Stomach (tissue), 4 donors: Measurements from ENCODE around the gene RAB31.

Experiments used
- POLR2AphosphoS5 ChIP-seq, 3 donors: sonication (generic); formaldehyde crosslinking; IDR thresholded peaks; one replicate each; pipeline ENCODE4 v1.6.1; 2016; ENCODE audit warnings: antibody characterized with exemption in 3 of 3
- TF ChIP-seq, protein P1 (sequence below), 7 experiments: fragments of 450-650 bp in 4 of 7; fragments of 200-600 bp in 3 of 7; sonication (generic) in 3 of 7; IDR thresholded peaks; one replicate each; pipeline ENCODE4 v1.5.1; 2016 to 2019; ENCODE audit warnings: antibody characterized with exemption in 7 of 7, control low read depth in 2 of 7, mild to moderate bottlenecking in 1 of 7

DNA sequence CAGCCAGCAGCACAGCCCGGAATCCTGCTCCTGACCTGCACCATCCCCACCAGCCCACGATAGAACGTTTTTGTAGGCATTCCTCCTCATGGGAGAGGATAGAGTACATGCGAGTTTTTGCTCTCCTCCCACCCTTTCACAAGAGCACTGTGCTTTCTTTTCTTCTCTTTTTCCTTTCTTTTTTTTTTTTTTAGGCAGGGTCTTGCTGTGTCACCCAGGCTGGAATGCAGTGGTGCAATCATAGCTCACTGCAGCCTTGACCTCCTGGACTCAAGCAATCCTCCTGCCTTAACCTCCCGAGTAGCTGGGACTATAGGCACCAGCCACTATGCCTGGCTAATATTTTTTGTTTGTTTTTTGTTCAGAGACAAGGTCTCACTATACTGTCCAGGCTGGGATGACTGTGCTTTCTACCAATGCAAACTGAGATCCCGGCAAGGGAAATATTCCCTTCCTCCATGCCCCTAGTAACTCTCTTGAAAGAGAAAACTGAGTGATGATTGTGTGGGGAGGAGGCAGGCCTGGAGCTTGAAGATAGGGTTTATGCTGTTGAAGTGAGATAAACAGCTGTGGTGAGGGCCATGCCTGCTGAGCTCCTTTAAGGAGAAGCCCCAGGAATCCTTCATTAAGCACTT lies 95.1 kb downstream of the RAB31 start:
- TF ChIP-seq, protein P1, sequence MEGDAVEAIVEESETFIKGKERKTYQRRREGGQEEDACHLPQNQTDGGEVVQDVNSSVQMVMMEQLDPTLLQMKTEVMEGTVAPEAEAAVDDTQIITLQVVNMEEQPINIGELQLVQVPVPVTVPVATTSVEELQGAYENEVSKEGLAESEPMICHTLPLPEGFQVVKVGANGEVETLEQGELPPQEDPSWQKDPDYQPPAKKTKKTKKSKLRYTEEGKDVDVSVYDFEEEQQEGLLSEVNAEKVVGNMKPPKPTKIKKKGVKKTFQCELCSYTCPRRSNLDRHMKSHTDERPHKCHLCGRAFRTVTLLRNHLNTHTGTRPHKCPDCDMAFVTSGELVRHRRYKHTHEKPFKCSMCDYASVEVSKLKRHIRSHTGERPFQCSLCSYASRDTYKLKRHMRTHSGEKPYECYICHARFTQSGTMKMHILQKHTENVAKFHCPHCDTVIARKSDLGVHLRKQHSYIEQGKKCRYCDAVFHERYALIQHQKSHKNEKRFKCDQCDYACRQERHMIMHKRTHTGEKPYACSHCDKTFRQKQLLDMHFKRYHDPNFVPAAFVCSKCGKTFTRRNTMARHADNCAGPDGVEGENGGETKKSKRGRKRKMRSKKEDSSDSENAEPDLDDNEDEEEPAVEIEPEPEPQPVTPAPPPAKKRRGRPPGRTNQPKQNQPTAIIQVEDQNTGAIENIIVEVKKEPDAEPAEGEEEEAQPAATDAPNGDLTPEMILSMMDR (IDR thresholded peaks at IDR 0.05), result no peak
- TF ChIP-seq POLR2AphosphoS5 (IDR thresholded peaks at IDR 0.05), result no peak
